GM19240 (cell line): ENCODE data around the gene FAIM2.
"Not testable (repeated sequence)": the region's sequence is repeated elsewhere in the genome, so short reads cannot be mapped to it uniquely, and the experiment has no call there.

Source experiments
- DNase-seq: peaks from one replicate; pipeline ENCODE4 v3.0.0; 2011; ENCODE audit warnings: low spot score; ENCODE audit not compliant: insufficient read length

Gene FAIM2

GRCh38 chr12:49879065-49879464, 24.6 kb downstream of the FAIM2 start:
- DNase-seq, result not testable (repeated sequence)

GRCh38 chr12:49878021-49878420, 25.7 kb downstream of the FAIM2 start:
- DNase-seq, result no peak

- no peak for DNase-seq
Observed at GRCh38 chr12:49877066-49877465, 26.6 kb downstream of the FAIM2 start.

- DNase-seq, result no peak
Observed at GRCh38 chr12:49876070-49876469, 27.6 kb downstream of the FAIM2 start.

GRCh38 chr12:49875115-49875720, 28.5 kb downstream of the FAIM2 start:
- no peak for DNase-seq

- DNase-seq, result no peak
Observed at GRCh38 chr12:49874142-49874897, 29.4 kb downstream of the FAIM2 start.

GRCh38 chr12:49873361-49873934, 30.3 kb downstream of the FAIM2 start:
- no peak for DNase-seq

- no peak for DNase-seq
Observed at GRCh38 chr12:49872781-49873181, 30.9 kb downstream of the FAIM2 start.

GRCh38 chr12:49872381-49872780, 31.3 kb downstream of the FAIM2 start:
- DNase-seq, result no peak

- DNase-seq, result not testable (repeated sequence)
Observed at GRCh38 chr12:49871811-49872251, 31.9 kb downstream of the FAIM2 start.

GRCh38 chr12:49871263-49871561, 32.5 kb downstream of the FAIM2 start:
- DNase-seq, result no peak

GRCh38 chr12:49870501-49871262, 33.0 kb downstream of the FAIM2 start:
- no peak for DNase-seq

- no peak for DNase-seq
Observed at GRCh38 chr12:49869816-49870500, 33.7 kb downstream of the FAIM2 start.

- no peak for DNase-seq
Observed at GRCh38 chr12:49868952-49869815, 34.5 kb downstream of the FAIM2 start.

GRCh38 chr12:49868449-49868848, 35.3 kb downstream of the FAIM2 start:
- no peak for DNase-seq

- no peak for DNase-seq
Observed at GRCh38 chr12:49867570-49868341, 35.9 kb downstream of the FAIM2 start.

- peak; percentile 91 for DNase-seq
Observed at GRCh38 chr12:49866859-49867569, 36.7 kb downstream of the FAIM2 start.

- DNase-seq, result no peak
Observed at GRCh38 chr12:49865782-49866135, 37.9 kb downstream of the FAIM2 start.

- DNase-seq, result no peak
Observed at GRCh38 chr12:49865109-49865781, 38.5 kb downstream of the FAIM2 start.
